Fibroblast of the aortic adventitia (primary cell): ENCODE results near the gene CST6. TPM values are rescaled to one million over a fixed set of nuclear protein-coding genes. Genes with fewer than 3 reads are reported as not detected.
A peak's percentile ranks its signal among the peaks of the same experiment; 100 is the strongest.

ENCODE experiments used
- DNase-seq: peaks from one replicate; pipeline ENCODE4 v3.0.0-alpha.2; 2010; ENCODE audit warnings: low read depth
- H3K4me3 ChIP-seq: 2 replicates; pipeline ENCODE4 v1.5.1; 2011; ENCODE audit warnings: low read depth, mild to moderate bottlenecking, control low read depth, low read length, moderate library complexity
- CTCF ChIP-seq: IDR thresholded peaks from 2 replicates; pipeline ENCODE4 v1.5.1; 2011; ENCODE audit warnings: mild to moderate bottlenecking, low read length, control low read depth, inconsistent platforms; ENCODE audit not compliant: insufficient read depth
- total RNA-seq: library from RNA; depleted of rRNA; stranded (reverse); fragments of >200 nt; gene quantifications from 2 replicates; pipeline ENCODE4 v1.2.3, GENCODE V29; 2012; ENCODE audit warnings: low replicate concordance

Gene CST6
- total RNA-seq, 1 donor = 1.7 TPM

- DNase-seq = peak; percentile 98
- H3K4me3 ChIP-seq = no peak overlapping the region
- TF ChIP-seq CTCF = peak; percentile 93
These were observed 22.8 kb upstream of the CST6 start for GRCh38 chr11:65988791-65989592.

- DNase-seq = no peak
- no peak for TF ChIP-seq CTCF
- no peak overlapping the region for H3K4me3 ChIP-seq
These were observed 19.8 kb upstream of the CST6 start for GRCh38 chr11:65992056-65992455.

- DNase-seq = no peak
- no peak for TF ChIP-seq CTCF
- H3K4me3 ChIP-seq = no peak overlapping the region
These were observed 14.5 kb upstream of the CST6 start for GRCh38 chr11:65997286-65997685.

GRCh38 chr11:66001942-66002647 lies 9.7 kb upstream of the CST6 start, which contains the start of the genes BANF1 and EIF1AD:
BANF1 (plus strand) TSS chr11:66002503; CDS start chr11:66003251, 748 bp downstream.
EIF1AD (minus strand) TSS chr11:66002157; CDS start chr11:66000389, 1,768 bp downstream.
- DNase-seq = peak; percentile 99
- TF ChIP-seq CTCF = no peak
- H3K4me3 ChIP-seq = peak within 1 kb of the TSS; percentile 99

GRCh38 chr11:66002648-66003225 lies 9.1 kb upstream of the CST6 start:
- H3K4me3 ChIP-seq = peak overlapping the region; percentile 99
- DNase-seq = peak; percentile 45
- TF ChIP-seq CTCF = no peak

- DNase-seq = no peak
- TF ChIP-seq CTCF = no peak
- H3K4me3 ChIP-seq = peak overlapping the region; percentile 99
These were observed 8.5 kb upstream of the CST6 start for GRCh38 chr11:66003291-66003690.
